ENCODE data around the gene WDR38. TPM values are rescaled to one million over a fixed set of nuclear protein-coding genes. Genes with fewer than 3 reads are reported as not detected.
A peak's percentile ranks its signal among the peaks of the same experiment; 100 is the strongest.

Gene WDR38
- total RNA-seq, 4 donors from 2014 or later, result 0.39 TPM; not detected in 3

GRCh38 chr9:124839612-124840299 is 13.5 kb upstream of the WDR38 start:
- DNase-seq (ENCODE audit: low spot score in 2 of 2), result no peak
- Histone ChIP-seq H3K9me3 (no peaks in the 10 kb centered on the region), H3K27ac (peak overlapping the region in 2 of 4 donors; percentile 2 to 54), H3K4me1 (peaks cover 0 to 25% (median 5%) of the 10 kb centered on the region in 4 donors), H3K36me3 (no peaks in the 10 kb centered on the region), H3K4me3 (no peak overlapping the region), H3K27me3 (no peaks in the 10 kb centered on the region)
- TF ChIP-seq EP300 (IDR thresholded peaks at IDR 0.05), result no peak
- TF ChIP-seq, protein P1, sequence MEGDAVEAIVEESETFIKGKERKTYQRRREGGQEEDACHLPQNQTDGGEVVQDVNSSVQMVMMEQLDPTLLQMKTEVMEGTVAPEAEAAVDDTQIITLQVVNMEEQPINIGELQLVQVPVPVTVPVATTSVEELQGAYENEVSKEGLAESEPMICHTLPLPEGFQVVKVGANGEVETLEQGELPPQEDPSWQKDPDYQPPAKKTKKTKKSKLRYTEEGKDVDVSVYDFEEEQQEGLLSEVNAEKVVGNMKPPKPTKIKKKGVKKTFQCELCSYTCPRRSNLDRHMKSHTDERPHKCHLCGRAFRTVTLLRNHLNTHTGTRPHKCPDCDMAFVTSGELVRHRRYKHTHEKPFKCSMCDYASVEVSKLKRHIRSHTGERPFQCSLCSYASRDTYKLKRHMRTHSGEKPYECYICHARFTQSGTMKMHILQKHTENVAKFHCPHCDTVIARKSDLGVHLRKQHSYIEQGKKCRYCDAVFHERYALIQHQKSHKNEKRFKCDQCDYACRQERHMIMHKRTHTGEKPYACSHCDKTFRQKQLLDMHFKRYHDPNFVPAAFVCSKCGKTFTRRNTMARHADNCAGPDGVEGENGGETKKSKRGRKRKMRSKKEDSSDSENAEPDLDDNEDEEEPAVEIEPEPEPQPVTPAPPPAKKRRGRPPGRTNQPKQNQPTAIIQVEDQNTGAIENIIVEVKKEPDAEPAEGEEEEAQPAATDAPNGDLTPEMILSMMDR (IDR thresholded peaks at IDR 0.05), result peak; percentile 10 to 60 (median 50)
- 54 to 58% methylated on average over 10 to 12 of the region's 12 CpGs for WGBS, 2 donors

- 69 to 70% methylated on average over 13 to 18 of the region's 18 CpGs for WGBS, 2 donors
- TF ChIP-seq, protein P1 (IDR thresholded peaks at IDR 0.05), result peak in 2 of 5 experiments; percentile 13 to 28
- TF ChIP-seq POLR2A (IDR thresholded peaks at IDR 0.05), result no peak
Observed at GRCh38 chr9:124840300-124840833, 12.9 kb upstream of the WDR38 start.

GRCh38 chr9:124841075-124841821 is 12.0 kb upstream of the WDR38 start:
- WGBS, 2 donors, result 79 to 80% methylated on average over 14 of the region's 14 CpGs
- TF ChIP-seq, protein P1 (IDR thresholded peaks at IDR 0.05), result no peak
- TF ChIP-seq POLR2A (IDR thresholded peaks at IDR 0.05) (no peak), EP300 (IDR thresholded peaks at IDR 0.05) (no peak)

More at GRCh38 chr9:124840300-124840833, 12.9 kb upstream of the WDR38 start:
- no peaks in the 10 kb centered on the region for H3K9me3 ChIP-seq
- peak overlapping the region in 2 of 4 donors; percentile 2 to 54 for H3K27ac ChIP-seq
- no peak overlapping the region for H3K4me3 ChIP-seq
- peaks cover 0 to 18% (median 2%) of the 10 kb centered on the region in 4 donors for H3K4me1 ChIP-seq
- no peaks in the 10 kb centered on the region for H3K27me3 ChIP-seq
- DNase-seq (ENCODE audit: low spot score in 2 of 2), result no peak
- H3K36me3 ChIP-seq, result no peaks in the 10 kb centered on the region

GRCh38 chr9:124843456-124844034 is 9.7 kb upstream of the WDR38 start:
- Histone ChIP-seq H3K9me3 (no peaks in the 10 kb centered on the region), H3K27ac (no peak overlapping the region), H3K27me3 (no peaks in the 10 kb centered on the region), H3K36me3 (no peaks in the 10 kb centered on the region), H3K4me1 (peaks cover 0 to 10% (median 0%) of the 10 kb centered on the region in 4 donors), H3K4me3 (no peak overlapping the region)
- 60 to 64% methylated on average over 11 of the region's 11 CpGs for whole genome bisulfite sequencing, 2 donors
- no peak for DNase-seq (ENCODE audit: low spot score in 2 of 2)
- TF ChIP-seq POLR2A (IDR thresholded peaks at IDR 0.05), result no peak
- TF ChIP-seq, protein P1 (IDR thresholded peaks at IDR 0.05), result no peak
- TF ChIP-seq EP300 (IDR thresholded peaks at IDR 0.05), result no peak

More at GRCh38 chr9:124841075-124841821, 12.0 kb upstream of the WDR38 start:
- DNase-seq (ENCODE audit: low spot score in 2 of 2), result no peak
- no peaks in the 10 kb centered on the region for H3K27me3 ChIP-seq
- no peak overlapping the region for H3K27ac ChIP-seq
- no peaks in the 10 kb centered on the region for H3K36me3 ChIP-seq
- H3K9me3 ChIP-seq, result no peaks in the 10 kb centered on the region
- H3K4me1 ChIP-seq, result peaks cover 0 to 10% (median 0%) of the 10 kb centered on the region in 4 donors
- no peak overlapping the region for H3K4me3 ChIP-seq
